Naive thymus-derived CD8-positive, alpha-beta T cell (primary cell): ENCODE results near the gene ITPKB. TPM values are rescaled to one million over a fixed set of nuclear protein-coding genes. Genes with fewer than 3 reads are reported as not detected.
A peak's percentile ranks its signal among the peaks of the same experiment; 100 is the strongest.
"Not testable (repeated sequence)": the region's sequence is repeated elsewhere in the genome, so short reads cannot be mapped to it uniquely, and the experiment has no call there.

ENCODE experiments used
- ATAC-seq, 2 donors: fragments of 150-1000 bp; cut with Tn5 transposase in 1 of 2; sonication (Bioruptor Pico), chemical (Tn5 transposase) in 1 of 2; 1 replicate in 1 of 2; 2 replicates in 1 of 2; pipeline ENCODE4 v1.10.0; 2021; ENCODE audit warnings: mild to moderate bottlenecking in 2 of 2, moderate library complexity in 2 of 2
- POLR2A ChIA-PET: fragments of 350-600 bp; sonication (Branson Sonifier 250); formaldehyde crosslinking; loops from one replicate; lab custom pipeline; 2021; ENCODE audit warnings: antibody characterized with exemption; lab: Charles Lee
- DNase-seq, 10 donors: peaks; one replicate each; pipeline versions ENCODE4 v3.0.0 to v3.0.0-alpha.2; 2020 to 2022
- H3K27ac Mint-ChIP-seq, 10 donors: one replicate each; pipeline ENCODE4 v1.8.0; 2020 to 2022; ENCODE audit warnings: mild to moderate bottlenecking in 10 of 10, mixed read lengths in 10 of 10, moderate library complexity in 4 of 10, inconsistent platforms in 1 of 10
- H3K27me3 Mint-ChIP-seq, 5 donors: one replicate each; pipeline ENCODE4 v1.8.0; 2021 to 2022; ENCODE audit warnings: mixed read lengths in 5 of 5
- H3K36me3 Mint-ChIP-seq, 3 donors: one replicate each; pipeline ENCODE4 v1.8.0; 2020 to 2022; ENCODE audit warnings: mixed read lengths in 3 of 3, mild to moderate bottlenecking in 2 of 3, inconsistent platforms in 1 of 3
- H3K4me1 Mint-ChIP-seq, 4 donors: one replicate each; pipeline ENCODE4 v1.8.0; 2021 to 2022; ENCODE audit warnings: mixed read lengths in 4 of 4
- H3K4me3 Mint-ChIP-seq, 10 donors: one replicate each; pipeline ENCODE4 v1.8.0; 2020 to 2022; ENCODE audit warnings: mild to moderate bottlenecking in 10 of 10, mixed read lengths in 10 of 10, moderate library complexity in 6 of 10, inconsistent platforms in 1 of 10
- H3K9me3 Mint-ChIP-seq, 9 donors: one replicate each; pipeline ENCODE4 v1.8.0; 2020 to 2022; ENCODE audit warnings: mixed read lengths in 9 of 9, mild to moderate bottlenecking in 3 of 9, inconsistent platforms in 1 of 9, moderate library complexity in 1 of 9
- polyA plus RNA-seq, 3 donors: library from polyadenylated mRNA; unstranded; fragments of 300-500 nt; fragmentation: Illumina TruSeq; gene quantifications; one replicate each; pipeline ENCODE4 v1.2.3, GENCODE V29; 2021
- total RNA-seq, 8 experiments: library from RNA in 2 of 8; stranded (reverse) in 2 of 8; gene quantifications; one replicate each; pipeline ENCODE4 v1.2.3 and lab custom pipeline; 2021 to 2026

Gene ITPKB
- total and polyA plus RNA-seq, 5 experiments from 2014 or later: 72.3 to 185 (median 74.3) TPM

GRCh38 chr1:226639206-226639605, 99.9 kb downstream of the ITPKB start:
- ATAC-seq, H3K9me3 Mint-ChIP-seq, H3K27me3 Mint-ChIP-seq, H3K4me3 Mint-ChIP-seq: not testable (repeated sequence)
- Mint-ChIP-seq H3K36me3 (peaks cover 0 to 84% (median 0%) of the 10 kb centered on the region in 3 donors), H3K27ac (peak overlapping the region; percentile 35 to 96 (median 80)), H3K4me1 (peaks cover 31 to 70% (median 62%) of the 10 kb centered on the region in 4 donors)
- POLR2A ChIA-PET: interaction anchor here (0.6 to 1.2 kb wide), 2 partner anchors 32 to 101 kb away, joined by 3 read pairs; no protein-coding TSS in a partner anchor
- peak in 1 of 10 donors; percentile 38 for DNase-seq

GRCh38 chr1:226638608-226639007, 100.5 kb downstream of the ITPKB start:
- Mint-ChIP-seq H3K27ac (peak overlapping the region in 8 of 10 donors; percentile 13 to 96 (median 76)), H3K27me3 (no peaks in the 10 kb centered on the region), H3K4me3 (peak overlapping the region in 1 of 10 donors; percentile 24), H3K4me1 (peaks cover 27 to 68% (median 61%) of the 10 kb centered on the region in 4 donors), H3K9me3 (no peaks in the 10 kb centered on the region), H3K36me3 (peaks cover 0 to 85% (median 0%) of the 10 kb centered on the region in 3 donors)
- peak in 1 of 10 donors; percentile 56 for DNase-seq
- ATAC-seq: no peak
- POLR2A ChIA-PET: interaction anchor here (0.5 to 1.5 kb wide), 3 partner anchors 11 to 98 kb away, joined by 3 to 5 read pairs (median 3); no protein-coding TSS in a partner anchor

- Mint-ChIP-seq H3K36me3 (peaks cover 0 to 86% (median 0%) of the 10 kb centered on the region in 3 donors), H3K27me3 (no peaks in the 10 kb centered on the region), H3K4me1 (peaks cover 27 to 68% (median 61%) of the 10 kb centered on the region in 4 donors), H3K4me3 (peak overlapping the region in 1 of 10 donors; percentile 24), H3K27ac (peak overlapping the region; percentile 39 to 96 (median 62)), H3K9me3 (no peaks in the 10 kb centered on the region)
- ATAC-seq (no peak), DNase-seq (peak in 1 of 10 donors; percentile 55)
- POLR2A ChIA-PET: interaction anchor here (0.5 to 1.5 kb wide), 4 partner anchors 11 to 102 kb away, joined by 3 to 5 read pairs (median 4); no protein-coding TSS in a partner anchor
Measured at GRCh38 chr1:226638001-226638601, 101.0 kb downstream of the ITPKB start.

GRCh38 chr1:226637147-226637935, 101.7 kb downstream of the ITPKB start:
- Mint-ChIP-seq H3K4me1 (peaks cover 31 to 68% (median 61%) of the 10 kb centered on the region in 4 donors), H3K36me3 (peaks cover 0 to 88% (median under 1%) of the 10 kb centered on the region in 3 donors), H3K27me3 (no peaks in the 10 kb centered on the region), H3K27ac (peak overlapping the region; percentile 9 to 98 (median 79)), H3K4me3 (peak overlapping the region in 4 of 10 donors; percentile 11 to 43 (median 12)), H3K9me3 (no peaks in the 10 kb centered on the region)
- POLR2A ChIA-PET: interaction anchor here (1.2 to 3.1 kb wide), 4 partner anchors 9 to 102 kb away, joined by 4 to 13 read pairs (median 4); no protein-coding TSS in a partner anchor
- DNase-seq (peak in 1 of 10 donors; percentile 56), ATAC-seq (no peak)

DNA sequence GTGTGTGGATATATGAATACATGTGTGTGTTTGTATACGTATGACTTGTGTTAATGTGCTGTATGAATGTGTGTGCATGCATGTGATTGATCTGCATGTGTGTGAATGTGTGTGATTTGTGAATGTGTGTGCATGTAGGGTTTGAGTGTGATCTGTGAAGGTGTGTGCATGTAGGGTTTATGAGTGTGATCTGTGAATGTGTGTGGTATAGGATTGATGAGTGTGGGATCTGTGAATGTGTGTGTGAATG, 102.3 kb downstream of the ITPKB start:
- H3K27me3 Mint-ChIP-seq: no peaks in the 10 kb centered on the region
- H3K4me1 Mint-ChIP-seq: peaks cover 31 to 70% (median 62%) of the 10 kb centered on the region in 4 donors
- peaks cover 0 to 87% (median 4%) of the 10 kb centered on the region in 3 donors for H3K36me3 Mint-ChIP-seq
- ATAC-seq (no peak), DNase-seq (no peak)
- peak overlapping the region; percentile 4 to 98 (median 86) for H3K27ac Mint-ChIP-seq
- POLR2A ChIA-PET: interaction anchor here (0.6 to 3.1 kb wide), 6 partner anchors 9 to 247 kb away, joined by 3 to 13 read pairs (median 4); no protein-coding TSS in a partner anchor
- H3K9me3 Mint-ChIP-seq: no peaks in the 10 kb centered on the region
- H3K4me3 Mint-ChIP-seq: peak overlapping the region in 4 of 10 donors; percentile 11 to 43 (median 12)

DNA sequence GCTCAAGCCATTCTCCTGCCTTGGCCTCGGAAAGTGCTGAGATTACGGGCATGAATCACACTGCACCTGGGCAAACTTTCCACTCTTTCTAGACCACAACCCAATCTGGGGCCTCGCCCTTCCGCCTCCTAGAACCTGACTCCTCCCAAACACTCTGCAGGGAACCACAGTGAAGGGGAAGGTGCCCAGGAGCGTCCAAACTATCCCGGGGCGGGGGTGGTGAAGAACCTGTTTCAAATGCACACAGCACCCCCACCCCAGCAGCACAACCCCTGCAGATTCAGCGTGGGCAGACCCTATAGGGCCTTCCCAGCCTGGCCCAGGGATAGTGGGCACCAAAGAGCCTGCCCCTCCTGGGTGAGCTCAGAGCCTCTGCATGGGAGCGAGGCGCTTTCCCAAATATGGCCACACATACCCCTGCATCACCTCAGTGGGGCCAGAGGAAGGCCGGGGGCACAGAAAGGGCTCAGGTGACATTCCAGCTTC, 103.6 kb downstream of the ITPKB start:
- Mint-ChIP-seq H3K27ac (peak overlapping the region; percentile 76 to 98 (median 96)), H3K4me3 (peak overlapping the region; percentile 40 to 86 (median 78)), H3K9me3 (no peaks in the 10 kb centered on the region), H3K27me3 (no peaks in the 10 kb centered on the region), H3K4me1 (peaks cover 35 to 66% (median 59%) of the 10 kb centered on the region in 4 donors), H3K36me3 (peaks cover 0 to 87% (median 4%) of the 10 kb centered on the region in 3 donors)
- POLR2A ChIA-PET: interaction anchor here (0.6 to 3.1 kb wide), 16 partner anchors 9 to 303 kb away, joined by 3 to 13 read pairs (median 4); no protein-coding TSS in a partner anchor
- ATAC-seq (peak; percentile 36 to 64), DNase-seq (peak in 2 of 10 donors; percentile 41 to 66)

- Mint-ChIP-seq H3K27ac (peak overlapping the region; percentile 90 to 98 (median 96)), H3K27me3 (no peaks in the 10 kb centered on the region), H3K4me3 (peak overlapping the region; percentile 43 to 86 (median 78)), H3K4me1 (peaks cover 35 to 64% (median 57%) of the 10 kb centered on the region in 4 donors), H3K9me3 (no peaks in the 10 kb centered on the region), H3K36me3 (peaks cover 0 to 87% (median 4%) of the 10 kb centered on the region in 3 donors)
- peak in 1 of 10 donors; percentile 62 for DNase-seq
- ATAC-seq: no peak
- POLR2A ChIA-PET: interaction anchor here (0.6 to 3.1 kb wide), 12 partner anchors 9 to 304 kb away, joined by 3 to 13 read pairs (median 5); no protein-coding TSS in a partner anchor
Measured at GRCh38 chr1:226634611-226635246, 104.4 kb downstream of the ITPKB start.

DNA sequence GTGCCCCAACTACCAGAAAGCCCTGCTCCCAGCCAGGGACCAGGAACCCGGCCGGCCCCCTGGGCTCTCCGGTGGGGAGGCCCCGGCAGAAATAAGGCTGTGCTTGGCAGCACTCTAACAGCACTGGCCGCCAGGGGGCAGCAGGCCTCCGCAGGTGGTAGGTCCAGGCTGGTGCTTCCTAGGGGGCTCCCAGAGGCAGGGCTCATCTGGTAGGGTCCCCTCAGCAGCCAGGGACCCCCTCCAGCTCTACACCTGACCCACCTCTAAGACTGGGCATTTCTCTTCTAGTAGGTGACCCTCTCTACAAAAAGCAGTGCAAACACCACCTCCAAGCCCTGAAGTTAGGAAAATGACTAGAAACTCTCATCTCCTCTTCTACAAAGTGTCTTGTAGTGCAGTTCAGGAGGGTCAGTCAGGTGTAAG, 104.9 kb downstream of the ITPKB start:
- POLR2A ChIA-PET: interaction anchor here (0.8 to 3.1 kb wide), 14 partner anchors 10 to 305 kb away, joined by 3 to 13 read pairs (median 4); no protein-coding TSS in a partner anchor
- DNase-seq (peak; percentile 64 to 89 (median 82)), ATAC-seq (peak; percentile 65 to 85)
- Mint-ChIP-seq H3K27me3 (no peaks in the 10 kb centered on the region), H3K36me3 (peaks cover 0 to 84% (median 4%) of the 10 kb centered on the region in 3 donors), H3K4me1 (peaks cover 34 to 64% (median 57%) of the 10 kb centered on the region in 4 donors), H3K9me3 (no peaks in the 10 kb centered on the region), H3K4me3 (peak overlapping the region; percentile 3 to 86 (median 56)), H3K27ac (peak overlapping the region; percentile 72 to 97 (median 90))

DNA sequence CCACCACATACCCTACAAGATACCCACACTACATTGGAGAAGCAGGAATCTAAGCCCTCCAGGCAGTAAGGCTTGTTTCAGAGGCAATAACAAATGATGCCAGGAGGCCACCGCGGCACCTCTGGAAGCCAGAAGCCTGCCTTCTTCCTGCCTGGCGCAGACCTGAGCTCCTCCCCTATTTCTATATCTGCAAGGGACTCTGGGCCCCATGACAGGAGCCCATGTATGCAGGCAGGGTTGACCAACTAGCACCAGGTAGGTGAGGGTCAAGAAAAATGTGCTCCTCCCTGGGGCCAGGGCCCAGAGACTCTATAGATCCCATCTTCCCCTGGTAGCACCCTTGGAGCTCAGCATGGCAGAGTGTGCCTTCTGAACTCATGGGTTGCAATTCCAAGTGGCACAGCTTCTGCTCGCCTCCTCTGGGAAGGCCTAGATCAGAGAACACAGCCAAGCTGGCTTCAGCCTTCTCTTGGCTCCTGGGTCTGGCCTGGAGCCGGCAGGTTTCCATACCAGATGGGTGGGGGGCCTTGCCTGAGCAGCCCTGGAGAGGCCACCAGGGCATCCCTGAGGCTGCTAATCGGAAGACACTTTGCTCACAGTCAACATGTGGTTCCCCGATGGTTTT, 105.4 kb downstream of the ITPKB start:
- peak; percentile 17 to 19 for ATAC-seq
- Mint-ChIP-seq H3K4me1 (peaks cover 34 to 63% (median 57%) of the 10 kb centered on the region in 4 donors), H3K36me3 (peaks cover 0 to 79% (median 4%) of the 10 kb centered on the region in 3 donors)

DNA sequence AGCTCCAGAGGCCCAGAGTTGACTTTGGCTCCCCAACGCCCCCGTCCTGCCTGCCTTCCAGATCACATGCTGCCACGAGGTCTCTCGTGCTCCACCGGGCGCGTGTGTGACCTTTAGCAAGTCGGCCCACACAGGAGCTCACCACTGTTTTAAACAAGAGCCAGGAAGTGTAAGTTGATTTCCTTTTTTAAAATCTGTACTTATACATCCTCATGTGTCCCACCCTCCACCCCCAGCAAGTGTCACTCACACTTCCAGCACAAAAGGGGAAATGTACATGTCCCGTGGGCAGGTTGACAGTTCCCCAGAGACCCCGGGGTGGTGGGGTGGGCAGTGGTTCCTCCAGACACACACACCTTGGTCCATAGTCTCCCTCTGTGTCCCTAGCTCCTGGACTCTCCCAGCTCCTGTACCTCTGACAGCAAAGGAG, 106.1 kb downstream of the ITPKB start:
- POLR2A ChIA-PET: interaction anchor here (0.7 to 2.7 kb wide), 12 partner anchors 11 to 306 kb away, joined by 3 to 13 read pairs (median 4); no protein-coding TSS in a partner anchor
- no peak for ATAC-seq
- Mint-ChIP-seq H3K4me3 (peak overlapping the region in 9 of 10 donors; percentile 10 to 67 (median 42)), H3K27ac (peak overlapping the region; percentile 72 to 97 (median 90)), H3K4me1 (peaks cover 34 to 63% (median 57%) of the 10 kb centered on the region in 4 donors), H3K36me3 (peaks cover 0 to 72% (median 4%) of the 10 kb centered on the region in 3 donors), H3K9me3 (no peaks in the 10 kb centered on the region), H3K27me3 (no peaks in the 10 kb centered on the region)
- DNase-seq: peak in 1 of 10 donors; percentile 61

More for the DNA sequence above, 105.4 kb downstream of the ITPKB start:
- Mint-ChIP-seq H3K27ac (peak overlapping the region; percentile 72 to 97 (median 91)), H3K27me3 (no peaks in the 10 kb centered on the region), H3K9me3 (no peaks in the 10 kb centered on the region), H3K4me3 (peak overlapping the region in 8 of 10 donors; percentile 7 to 86 (median 44))
- POLR2A ChIA-PET: interaction anchor here (0.6 to 2.7 kb wide), 15 partner anchors 10 to 305 kb away, joined by 3 to 13 read pairs (median 4); no protein-coding TSS in a partner anchor
- peak in 1 of 10 donors; percentile 60 for DNase-seq
